GM21515 (cell line): ENCODE measurements around the gene CHMP1B.

Experiments
- ATAC-seq: cut with Tn5 transposase; IDR thresholded peaks from one replicate; pipeline ENCODE4 v1.9.1; 2021; ENCODE audit not compliant: unreplicated experiment

Gene CHMP1B

GRCh38 chr18:11851146-11851805 lies at the start of gene CHMP1B:
TSS of gene CHMP1B (plus strand) at chr18:11851413. CDS start at chr18:11851512, 99 bp downstream.
- ATAC-seq: peak; percentile 87

GRCh38 chr18:11801573-11801972 lies 49.6 kb upstream of the CHMP1B start:
- no peak for ATAC-seq

GRCh38 chr18:11802158-11802557 lies 49.1 kb upstream of the CHMP1B start:
- ATAC-seq: no peak

GRCh38 chr18:11802586-11802985 lies 48.6 kb upstream of the CHMP1B start:
- no peak for ATAC-seq

GRCh38 chr18:11807233-11807632 lies 44.0 kb upstream of the CHMP1B start:
- ATAC-seq: no peak

- ATAC-seq: no peak
These were observed 43.0 kb upstream of the CHMP1B start for GRCh38 chr18:11808001-11808855.

GRCh38 chr18:11809895-11810294 lies 41.3 kb upstream of the CHMP1B start:
- no peak for ATAC-seq

- ATAC-seq: no peak
These were observed 40.8 kb upstream of the CHMP1B start for GRCh38 chr18:11810379-11810778.

- ATAC-seq: no peak
These were observed 40.2 kb upstream of the CHMP1B start for GRCh38 chr18:11811009-11811408.

- no peak for ATAC-seq
These were observed 34.0 kb upstream of the CHMP1B start for GRCh38 chr18:11817229-11817628.

GRCh38 chr18:11818486-11819203 lies 32.6 kb upstream of the CHMP1B start:
- no peak for ATAC-seq

GRCh38 chr18:11819938-11820337 lies 31.3 kb upstream of the CHMP1B start:
- ATAC-seq: no peak

GRCh38 chr18:11820697-11821096 lies 30.5 kb upstream of the CHMP1B start:
- ATAC-seq: no peak

- ATAC-seq: no peak
These were observed 30.0 kb upstream of the CHMP1B start for GRCh38 chr18:11821208-11821607.

- no peak for ATAC-seq
These were observed 29.5 kb upstream of the CHMP1B start for GRCh38 chr18:11821643-11822237.

GRCh38 chr18:11823545-11823944 lies 27.7 kb upstream of the CHMP1B start:
- no peak for ATAC-seq

GRCh38 chr18:11826836-11827235 lies 24.4 kb upstream of the CHMP1B start:
- no peak for ATAC-seq

- no peak for ATAC-seq
These were observed 22.3 kb upstream of the CHMP1B start for GRCh38 chr18:11828786-11829432.

- no peak for ATAC-seq
These were observed 20.6 kb upstream of the CHMP1B start for GRCh38 chr18:11830585-11830984.

GRCh38 chr18:11831921-11832320 lies 19.3 kb upstream of the CHMP1B start:
- no peak for ATAC-seq

GRCh38 chr18:11834772-11835171 lies 16.4 kb upstream of the CHMP1B start:
- ATAC-seq: no peak
